Omental fat pad (tissue), 4 donors: ENCODE data around the gene ADAMTS1. TPM values are rescaled to one million over a fixed set of nuclear protein-coding genes. Genes with fewer than 3 reads are reported as not detected.

Experiments used
- ATAC-seq: fragments of 150-250 bp; one replicate; pipeline ENCODE4 v1.9.1; 2016; ENCODE audit warnings: mild to moderate bottlenecking, moderate library complexity; ENCODE audit not compliant: low FRiP score
- DNase-seq: peaks from one replicate; pipeline ENCODE4 v3.0.0-alpha.2; 2019; ENCODE audit warnings: low spot score
- CTCF ChIP-seq, 3 donors: fragments of 450-650 bp; IDR thresholded peaks; one replicate each; pipeline ENCODE4 v1.5.1; 2016 to 2017; ENCODE audit warnings: antibody characterized with exemption in 3 of 3, mild to moderate bottlenecking in 3 of 3, moderate library complexity in 2 of 3
- total RNA-seq, 4 donors: library from RNA; depleted of rRNA; stranded (reverse); fragments of >200 nt; gene quantifications; one replicate each; pipeline ENCODE4 v1.1.0, GENCODE V29; 2016

ADAMTS1 gene
- total RNA-seq, 4 donors from 2014 or later = 156 to 391 (median 347) TPM

- ATAC-seq (no peak), DNase-seq (no peak)
- TF ChIP-seq CTCF (IDR thresholded peaks at IDR 0.05) = no peak
Measured at GRCh38 chr21:26798856-26799751, 46.1 kb downstream of the ADAMTS1 start.

- DNase-seq (no peak), ATAC-seq (no peak)
- TF ChIP-seq CTCF (IDR thresholded peaks at IDR 0.05) = no peak
Measured at GRCh38 chr21:26797878-26798456, 47.2 kb downstream of the ADAMTS1 start.

- DNase-seq = peak; percentile 40
- ATAC-seq = peak; percentile 96
- no peak for TF ChIP-seq CTCF (IDR thresholded peaks at IDR 0.05)
Measured at GRCh38 chr21:26795866-26796329, 49.3 kb downstream of the ADAMTS1 start.

- no peak for TF ChIP-seq CTCF (IDR thresholded peaks at IDR 0.05)
- no peak for ATAC-seq
Measured at GRCh38 chr21:26795412-26795805, 49.8 kb downstream of the ADAMTS1 start.

GRCh38 chr21:26794597-26795411, 50.4 kb downstream of the ADAMTS1 start:
- ATAC-seq (no peak), DNase-seq (no peak)
- TF ChIP-seq CTCF (IDR thresholded peaks at IDR 0.05) = no peak

More at GRCh38 chr21:26795412-26795805, 49.8 kb downstream of the ADAMTS1 start:
- no peak for DNase-seq

GRCh38 chr21:26790296-26790695, 54.9 kb downstream of the ADAMTS1 start:
- no peak for TF ChIP-seq CTCF (IDR thresholded peaks at IDR 0.05)
- ATAC-seq = no peak

More at GRCh38 chr21:26790296-26790695, 54.9 kb downstream of the ADAMTS1 start:
- DNase-seq = no peak
